IPS DF 4.7 (cell line): ENCODE data around the gene USP19.
A peak's percentile ranks its signal among the peaks of the same experiment; 100 is the strongest.

Source experiments
- DNase-seq: peaks from one replicate; pipeline ENCODE4 v3.0.0-alpha.2; 2013; ENCODE audit warnings: low spot score; ENCODE audit errors: extremely low read depth

The USP19 gene

GRCh38 chr3:49120438-49121131, at the start of gene USP19:
Gene USP19, minus strand, starts transcription at chr3:49120823. Its CDS starts 1,678 bp downstream, at chr3:49119145.
- no peak for DNase-seq

- DNase-seq, result no peak
These were observed 46.3 kb upstream of the USP19 start for GRCh38 chr3:49166752-49167556.

DNA sequence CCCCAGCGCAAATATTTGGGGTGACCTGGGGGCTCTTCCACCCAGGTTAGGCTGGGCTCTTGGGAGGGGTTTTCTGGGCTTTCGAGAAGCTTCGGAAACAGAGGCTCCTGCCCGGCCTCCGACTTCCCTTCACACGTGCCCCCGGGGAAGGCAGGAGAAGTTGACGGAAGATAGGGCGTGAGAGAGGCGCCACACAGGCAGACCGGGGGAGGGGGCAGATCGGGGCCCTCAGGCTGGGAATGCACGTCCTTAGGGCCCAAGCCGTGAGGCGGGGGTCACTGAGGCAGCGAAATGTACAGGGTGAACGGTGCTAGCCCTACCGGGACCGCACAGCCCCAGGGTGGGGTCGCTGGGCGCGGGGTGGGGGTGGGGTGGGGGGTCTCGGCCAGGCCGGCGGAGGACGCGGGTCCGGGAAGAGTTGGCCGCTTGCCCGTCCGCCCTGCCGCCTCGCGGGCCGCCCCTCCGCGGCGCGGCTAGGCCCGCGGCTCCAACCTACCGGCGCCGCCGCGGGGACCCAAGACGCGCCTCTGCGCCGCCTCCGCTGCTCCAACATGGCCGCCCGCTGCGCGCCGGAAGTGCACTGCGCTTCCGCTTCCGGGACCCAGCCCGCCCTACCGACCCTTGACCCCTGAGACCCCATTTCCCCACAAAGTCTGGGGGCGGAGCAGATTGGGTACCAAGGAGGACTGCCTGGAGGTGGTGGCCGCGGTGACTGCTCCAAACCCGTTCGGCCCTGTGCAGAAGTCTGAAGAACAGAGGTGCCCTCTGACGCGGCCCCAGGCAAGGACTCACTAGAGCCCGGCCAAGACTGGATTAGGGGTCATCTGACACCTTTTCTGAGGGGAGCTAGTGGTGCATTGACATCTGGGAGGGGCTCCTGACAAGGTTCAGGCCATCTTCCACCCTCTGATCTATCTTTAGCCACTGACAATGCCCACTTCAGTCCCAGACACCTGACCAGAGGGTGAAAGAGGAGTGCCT, 45.4 kb upstream of the USP19 start, which contains the start of gene CCDC71:
Gene CCDC71, minus strand, starts transcription at position 561 of the 981 bp plus-strand sequence. CDS start 2,123 bp downstream, outside the sequence.
- DNase-seq, result peak; percentile 49

- DNase-seq, result no peak
These were observed 44.5 kb upstream of the USP19 start for GRCh38 chr3:49164983-49165720.

DNA sequence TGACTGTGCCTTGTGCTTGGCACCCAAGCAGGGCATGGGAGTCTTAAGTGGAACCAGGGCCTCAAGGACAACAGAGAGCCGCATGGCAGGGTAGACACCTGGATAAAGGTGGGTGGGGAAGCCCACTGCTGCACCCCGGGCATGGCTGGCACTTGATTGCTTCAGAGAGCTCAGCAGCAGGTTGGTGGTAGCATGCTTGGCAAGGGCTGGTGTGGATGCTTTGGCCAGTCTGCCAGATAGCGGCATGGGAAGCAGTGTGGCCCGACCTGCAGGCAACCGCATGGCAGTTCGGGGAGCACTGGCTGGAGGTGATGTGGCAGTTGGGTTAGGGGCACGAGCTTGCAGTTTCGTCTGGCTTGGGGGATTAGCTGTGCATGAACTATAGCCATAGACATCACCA, 43.0 kb upstream of the USP19 start:
- no peak for DNase-seq

DNA sequence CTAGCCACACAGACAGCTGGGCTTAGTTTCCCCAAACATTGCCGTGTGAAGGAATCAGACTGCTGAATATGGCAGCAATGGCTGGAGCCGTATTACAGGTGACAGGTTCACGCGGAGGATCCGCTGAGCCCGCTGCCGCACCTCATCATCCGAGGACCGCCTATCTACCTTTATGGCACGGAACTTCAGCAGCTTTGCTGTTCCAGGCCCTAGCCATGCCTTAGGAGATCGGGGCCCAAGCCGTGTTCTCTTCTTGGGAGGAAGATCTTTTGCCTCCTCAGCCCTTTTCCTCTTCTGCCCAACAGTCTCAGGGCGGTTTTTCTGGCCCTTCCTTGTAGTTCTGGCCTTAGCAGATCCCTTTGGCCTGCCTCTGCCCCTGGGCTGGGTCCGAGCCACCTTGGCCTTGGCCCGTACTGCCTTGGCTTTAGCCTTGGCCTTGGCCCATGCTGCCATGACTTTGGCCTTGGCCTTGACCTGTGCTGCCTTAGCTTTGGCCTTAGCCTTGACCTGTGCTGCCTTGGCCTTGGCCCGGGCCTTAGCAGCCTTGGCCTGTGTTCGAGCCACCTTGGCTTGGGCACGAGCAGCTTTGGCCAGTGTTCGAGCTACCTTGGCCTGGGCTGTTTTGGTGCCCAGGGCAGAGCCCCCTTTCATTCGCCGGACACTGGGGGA, 42.3 kb upstream of the USP19 start:
- DNase-seq, result no peak

DNA sequence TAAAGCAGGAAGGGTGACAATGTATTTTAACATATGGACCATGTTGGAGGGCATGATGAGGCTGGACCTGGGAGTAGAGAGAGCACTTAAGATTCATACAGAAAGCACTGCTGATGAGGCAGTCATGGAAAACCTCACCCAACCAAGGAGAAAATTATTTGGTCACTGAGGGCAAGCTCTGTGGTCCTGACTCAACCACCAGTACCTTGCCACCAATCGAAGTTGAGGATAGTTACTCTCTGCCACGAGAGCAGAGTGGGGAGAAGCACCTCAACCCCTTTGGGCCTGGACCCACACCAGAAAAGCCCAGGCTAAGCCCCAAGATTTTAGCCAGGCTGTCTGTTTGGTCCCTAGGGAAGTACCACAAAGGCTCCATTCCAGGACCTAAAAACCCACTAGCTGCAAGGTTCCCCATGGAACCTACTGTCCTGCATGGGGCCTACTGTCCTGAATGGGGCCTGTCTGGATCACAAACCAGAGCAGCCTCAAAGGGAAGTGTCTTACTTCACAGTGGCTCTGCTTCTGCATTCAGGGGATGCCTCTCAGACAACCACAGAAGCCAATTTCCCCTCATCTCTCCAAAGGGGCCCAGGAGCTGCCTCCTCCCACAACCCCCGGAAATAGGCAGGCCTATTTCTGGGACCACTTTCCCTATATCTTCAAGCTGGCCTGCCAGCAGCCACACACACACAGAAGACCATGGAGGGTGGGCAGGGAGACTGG, 41.3 kb upstream of the USP19 start:
- DNase-seq, result no peak

GRCh38 chr3:49161197-49161596, 40.6 kb upstream of the USP19 start:
- no peak for DNase-seq

DNA sequence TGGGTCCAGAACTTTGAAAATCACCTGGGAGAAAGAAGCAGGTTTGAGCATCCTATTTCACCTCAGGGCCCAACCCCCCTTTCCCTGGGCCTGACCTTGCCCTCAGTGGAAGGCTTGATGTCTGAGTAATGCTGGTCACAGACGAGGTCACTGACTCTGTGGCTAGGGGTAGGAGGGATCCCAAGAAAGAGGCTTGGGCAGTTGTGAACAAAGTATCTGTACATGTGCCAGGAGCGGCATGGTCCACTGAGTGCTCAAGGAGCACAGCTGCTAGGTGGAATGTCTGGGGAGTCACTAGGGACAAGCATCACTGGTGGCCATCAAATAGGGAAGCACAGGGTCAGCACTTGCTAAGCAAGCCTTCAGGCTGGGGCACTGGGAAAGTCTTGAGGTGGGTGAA, 38.2 kb upstream of the USP19 start:
- no peak for DNase-seq

DNA sequence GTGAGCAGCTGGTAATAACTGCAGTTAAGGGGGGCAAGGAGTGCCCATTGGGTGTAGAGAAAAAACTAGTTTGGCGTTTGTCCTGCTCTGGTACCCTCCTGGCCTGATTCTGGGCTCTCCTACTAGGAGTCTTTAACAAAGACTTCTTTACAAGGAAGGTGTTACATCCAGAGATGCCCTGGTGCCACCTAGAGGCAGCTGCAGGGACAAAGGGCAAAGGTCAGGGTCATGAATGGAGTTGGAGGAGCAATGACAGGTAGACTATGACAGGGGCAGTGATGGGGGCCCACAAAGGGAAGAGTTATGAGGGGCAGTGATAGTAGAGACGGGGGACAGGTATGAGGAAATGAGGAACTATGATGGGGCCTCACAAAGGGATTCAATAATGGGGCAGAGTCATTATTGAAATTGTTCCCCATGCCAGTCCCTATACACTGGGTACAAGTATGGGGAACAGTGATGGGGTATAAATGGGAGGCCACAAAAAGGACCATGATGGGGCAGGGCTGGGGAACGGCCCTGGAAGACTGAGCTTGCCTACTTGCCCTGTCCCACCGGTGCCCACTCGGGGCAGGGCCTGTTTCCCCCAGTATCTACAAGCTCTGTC, 37.6 kb upstream of the USP19 start:
- DNase-seq, result no peak

DNA sequence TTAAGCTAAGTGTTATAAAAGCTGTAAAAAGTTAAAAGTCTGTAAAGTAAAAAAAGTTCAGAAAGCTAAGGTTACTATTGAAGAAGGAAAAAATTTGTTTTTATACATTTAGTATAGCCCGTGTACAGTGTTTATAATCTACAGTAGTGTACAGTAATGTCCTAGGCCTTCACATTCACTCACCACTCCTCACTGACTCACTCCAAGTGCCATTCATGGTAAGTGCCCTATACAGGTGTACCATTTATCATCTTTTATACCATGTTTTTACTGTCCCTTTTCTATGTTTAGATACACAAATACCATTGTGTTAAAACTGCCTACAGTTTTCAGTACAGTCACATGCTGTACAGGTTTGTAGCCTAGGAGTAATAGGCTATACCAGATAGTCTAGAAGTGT, 36.7 kb upstream of the USP19 start:
- no peak for DNase-seq

DNA sequence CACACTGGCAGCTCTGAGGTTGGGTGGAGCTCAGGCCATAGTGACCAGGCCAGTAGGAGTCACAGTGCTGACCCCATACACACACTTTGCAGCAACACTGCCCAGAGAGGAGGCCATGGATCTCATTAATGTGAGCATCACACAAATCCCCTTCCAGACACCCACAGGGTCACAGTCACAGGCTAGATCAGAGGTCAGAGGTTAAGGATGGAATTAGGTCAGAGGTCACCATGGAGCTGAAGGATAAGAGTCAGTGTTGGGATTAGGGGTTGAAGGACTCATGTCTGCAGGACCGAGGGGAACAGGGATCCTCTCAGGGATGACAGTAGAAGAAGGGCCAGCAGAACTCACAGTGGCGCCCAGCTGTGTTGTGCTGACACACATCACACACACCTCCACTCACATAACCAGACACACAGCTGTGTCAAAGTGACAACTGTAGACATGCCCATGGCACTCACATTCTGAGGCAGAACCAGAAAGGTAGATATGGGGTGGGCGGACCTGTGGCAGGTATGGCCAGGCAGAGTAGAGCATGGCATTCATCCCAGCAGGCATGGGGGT, 32.8 kb upstream of the USP19 start:
- no peak for DNase-seq

- DNase-seq, result no peak
These were observed 31.0 kb upstream of the USP19 start for GRCh38 chr3:49151610-49152009.

- DNase-seq, result no peak
These were observed 27.5 kb upstream of the USP19 start for GRCh38 chr3:49148159-49148558.

DNA sequence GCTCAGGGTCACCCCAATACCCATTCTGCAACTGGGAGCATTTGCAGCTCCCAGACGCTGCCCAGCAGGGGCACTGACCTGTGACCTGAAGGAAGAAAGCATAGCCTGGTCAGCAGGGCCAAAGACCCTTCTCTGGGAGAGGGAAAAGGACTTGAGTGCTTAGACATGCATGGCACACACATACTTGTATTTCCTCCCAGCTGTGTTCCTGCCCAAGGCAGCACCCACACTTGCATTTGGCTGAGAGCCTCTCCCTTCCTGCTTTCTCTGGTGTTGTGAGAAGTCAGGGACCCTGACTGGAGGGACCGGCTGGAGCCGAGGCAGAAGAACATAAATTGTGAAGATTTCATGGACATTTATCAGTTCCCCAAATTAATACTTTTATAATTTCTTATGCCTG, 19.5 kb upstream of the USP19 start:
- no peak for DNase-seq

GRCh38 chr3:49135499-49135898, 14.9 kb upstream of the USP19 start:
- no peak for DNase-seq

DNA sequence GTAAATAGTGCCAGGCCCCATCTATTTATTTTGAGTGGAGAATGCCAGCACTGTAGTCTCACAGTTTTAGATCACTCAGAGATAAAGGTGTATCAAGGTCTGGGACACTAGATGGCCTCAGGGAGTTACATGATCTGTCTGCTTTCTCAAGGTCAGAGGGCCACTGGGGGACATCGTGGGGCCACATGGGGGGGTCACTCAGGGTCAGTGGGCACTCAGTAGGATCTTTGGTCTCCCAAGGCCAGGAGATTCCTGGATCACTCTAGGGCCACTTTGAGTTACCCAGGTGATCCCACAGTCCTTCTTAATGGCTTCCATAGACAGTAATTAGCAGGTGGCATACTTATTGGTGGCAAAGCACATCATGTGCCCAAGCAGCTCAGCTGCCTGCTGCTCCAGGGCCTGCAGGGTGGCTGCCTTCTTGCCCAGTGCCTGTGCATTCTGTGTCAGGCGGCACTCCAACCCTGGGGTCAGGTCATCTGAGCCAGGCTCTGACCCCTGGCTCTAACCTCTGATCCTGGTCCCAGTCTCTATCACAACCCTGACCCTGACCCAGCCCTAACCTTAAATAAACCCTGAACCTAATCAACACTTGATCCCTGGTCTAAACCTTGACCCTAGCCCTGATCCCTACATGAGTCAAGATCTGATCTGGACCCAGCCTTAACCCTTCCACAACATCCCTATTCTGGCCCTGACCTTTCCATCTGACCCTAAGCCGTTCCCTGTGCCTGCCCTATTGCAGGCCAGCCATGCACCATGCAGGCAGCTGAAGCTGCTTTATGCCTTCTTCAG, 14.0 kb upstream of the USP19 start:
- DNase-seq, result no peak
